ENCODE data around the gene TMEM151B. TPM values are rescaled to one million over a fixed set of nuclear protein-coding genes. Genes with fewer than 3 reads are reported as not detected.

Gene TMEM151B
- total and polyA plus RNA-seq, 2 of the 4 experiments (the other 2 are of a cell fraction), result not detected

DNA sequence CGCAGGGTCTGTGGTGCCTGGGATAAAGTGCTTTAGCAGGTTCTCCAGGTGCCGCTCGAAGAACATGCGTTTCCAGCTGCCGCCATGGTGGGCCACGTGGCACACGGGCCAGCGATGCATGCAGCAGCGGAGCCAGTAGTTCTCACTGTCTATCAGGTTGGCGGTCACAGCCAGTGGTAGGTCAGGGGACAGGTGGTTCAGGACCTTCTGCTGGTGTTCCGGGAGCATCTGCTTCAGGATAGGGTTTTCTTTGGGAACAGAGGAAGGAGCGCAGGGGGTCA lies 16.0 kb downstream of the TMEM151B start:
- Histone ChIP-seq H3K9me3 (ENCODE audit: control insufficient read depth, insufficient read depth, low read length) (no peaks in the 10 kb centered on the region), H3K9me1 (ENCODE audit: insufficient read depth, low read length) (no peaks in the 10 kb centered on the region), H2AK9ac (replicated peaks; ENCODE audit: low read depth, low read length, poor library complexity) (no peak overlapping the region), H3K14ac (replicated peaks; ENCODE audit: low read depth, low read length) (no peak overlapping the region), H2BK5ac (ENCODE audit: low read depth, low read length, poor library complexity, severe bottlenecking) (no peak overlapping the region), H2BK120ac (ENCODE audit: low read depth, low read length) (no peak overlapping the region), H3K4ac (ENCODE audit: low read depth, low read length) (no peak overlapping the region), H2AK5ac (ENCODE audit: low read depth, low read length) (no peak overlapping the region), H3K23ac (ENCODE audit: low read depth, low read length) (no peak overlapping the region), H2BK15ac (ENCODE audit: low read depth, low read length) (no peak overlapping the region), H3K4me1 (ENCODE audit: control insufficient read depth, insufficient read depth, low read length) (no peaks in the 10 kb centered on the region), H3K4me2 (ENCODE audit: low read depth, low read length) (no peak overlapping the region), H4K5ac (ENCODE audit: low read depth, low read length) (no peak overlapping the region), H4K8ac (ENCODE audit: low read depth in 2 of 2, low read length in 2 of 2) (no peak overlapping the region), H3K36me3 (ENCODE audit: control insufficient read depth, insufficient read depth, low read length) (no peaks in the 10 kb centered on the region), H2BK20ac (ENCODE audit: low read depth, low read length) (no peak overlapping the region), H3K27ac (ENCODE audit: insufficient read depth, low read length) (no peak overlapping the region), H3K79me1 (ENCODE audit: low read depth in 1 of 2, low read length in 2 of 2) (no peaks in the 10 kb centered on the region), H4K91ac (ENCODE audit: insufficient read depth, low read depth, low read length) (no peak overlapping the region), H2AFZ (replicated peaks; ENCODE audit: low read length, poor library complexity) (no peak overlapping the region), H3K18ac (ENCODE audit: low read depth, low read length) (no peak overlapping the region), H3K56ac (ENCODE audit: extremely low read depth, insufficient read depth, low read length) (no peak overlapping the region), H3K4me3 (ENCODE audit: insufficient read depth, low read depth, low read length) (no peak overlapping the region), H4K20me1 (ENCODE audit: insufficient read depth, low read length) (no peaks in the 10 kb centered on the region; the same call in 1 of the 2 replicates), H3K27me3 (ENCODE audit: control insufficient read depth, insufficient read depth, low read length) (peaks cover 40% of the 10 kb centered on the region), H3K9ac (ENCODE audit: low read depth, low read length) (no peak overlapping the region)
- in situ Hi-C loops (cut with MboI; ENCODE audit: low sequenced_read_pairs), result no loop called here
- no TSS peak for BruUV-seq (replicated peaks)
- 82% methylated on average over 6 of the region's 12 CpGs; no CpG with 5 or more reads in 1 of the 2 experiments for WGBS, 2 experiments (ENCODE audit: extremely low coverage in 2 of 2, insufficient read length in 1 of 2)
- ChIA-PET CTCF (no interaction called here), POLR2A (ENCODE audit: unreplicated experiment) (no interaction called here)
- no peak for ATAC-seq (ENCODE audit: low read depth)
- dilution Hi-C loops (cut with HindIII; ENCODE audit: low sequenced_read_pairs, unreplicated experiment), result no loop called here
- intact Hi-C loops (cut with micrococcal nuclease), result no loop called here
- DNase-seq, result no peak
- TF ChIP-seq, protein P1, sequence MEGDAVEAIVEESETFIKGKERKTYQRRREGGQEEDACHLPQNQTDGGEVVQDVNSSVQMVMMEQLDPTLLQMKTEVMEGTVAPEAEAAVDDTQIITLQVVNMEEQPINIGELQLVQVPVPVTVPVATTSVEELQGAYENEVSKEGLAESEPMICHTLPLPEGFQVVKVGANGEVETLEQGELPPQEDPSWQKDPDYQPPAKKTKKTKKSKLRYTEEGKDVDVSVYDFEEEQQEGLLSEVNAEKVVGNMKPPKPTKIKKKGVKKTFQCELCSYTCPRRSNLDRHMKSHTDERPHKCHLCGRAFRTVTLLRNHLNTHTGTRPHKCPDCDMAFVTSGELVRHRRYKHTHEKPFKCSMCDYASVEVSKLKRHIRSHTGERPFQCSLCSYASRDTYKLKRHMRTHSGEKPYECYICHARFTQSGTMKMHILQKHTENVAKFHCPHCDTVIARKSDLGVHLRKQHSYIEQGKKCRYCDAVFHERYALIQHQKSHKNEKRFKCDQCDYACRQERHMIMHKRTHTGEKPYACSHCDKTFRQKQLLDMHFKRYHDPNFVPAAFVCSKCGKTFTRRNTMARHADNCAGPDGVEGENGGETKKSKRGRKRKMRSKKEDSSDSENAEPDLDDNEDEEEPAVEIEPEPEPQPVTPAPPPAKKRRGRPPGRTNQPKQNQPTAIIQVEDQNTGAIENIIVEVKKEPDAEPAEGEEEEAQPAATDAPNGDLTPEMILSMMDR (conservative IDR thresholded peaks at IDR 0.05; ENCODE audit: low read depth, low read length), result no peak
- TF ChIP-seq, protein P2, sequence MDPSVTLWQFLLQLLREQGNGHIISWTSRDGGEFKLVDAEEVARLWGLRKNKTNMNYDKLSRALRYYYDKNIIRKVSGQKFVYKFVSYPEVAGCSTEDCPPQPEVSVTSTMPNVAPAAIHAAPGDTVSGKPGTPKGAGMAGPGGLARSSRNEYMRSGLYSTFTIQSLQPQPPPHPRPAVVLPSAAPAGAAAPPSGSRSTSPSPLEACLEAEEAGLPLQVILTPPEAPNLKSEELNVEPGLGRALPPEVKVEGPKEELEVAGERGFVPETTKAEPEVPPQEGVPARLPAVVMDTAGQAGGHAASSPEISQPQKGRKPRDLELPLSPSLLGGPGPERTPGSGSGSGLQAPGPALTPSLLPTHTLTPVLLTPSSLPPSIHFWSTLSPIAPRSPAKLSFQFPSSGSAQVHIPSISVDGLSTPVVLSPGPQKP (IDR thresholded peaks at IDR 0.05; ENCODE audit: borderline replicate concordance, low read depth, low read length), result no peak
- TF ChIP-seq BHLHE40 (IDR thresholded peaks at IDR 0.05; ENCODE audit: low read depth, low read length), result no peak
- no peak for TF ChIP-seq RFX5 (IDR thresholded peaks at IDR 0.05; ENCODE audit: low read depth, low read length)
- no peak for TF ChIP-seq RAD21 (IDR thresholded peaks at IDR 0.05; ENCODE audit: low read length)
- no peak for TF ChIP-seq POLR2A (IDR thresholded peaks at IDR 0.05; ENCODE audit: low read depth, low read length)
- no peak for TF ChIP-seq SMC3 (IDR thresholded peaks at IDR 0.05; ENCODE audit: low read depth, low read length)
- TF ChIP-seq MAZ (IDR thresholded peaks at IDR 0.05; ENCODE audit: borderline replicate concordance, low read depth, low read length), result no peak
- no peak for TF ChIP-seq NFE2L2 (IDR thresholded peaks at IDR 0.05; ENCODE audit: low read depth, low read length)
- TF ChIP-seq, protein P3, sequence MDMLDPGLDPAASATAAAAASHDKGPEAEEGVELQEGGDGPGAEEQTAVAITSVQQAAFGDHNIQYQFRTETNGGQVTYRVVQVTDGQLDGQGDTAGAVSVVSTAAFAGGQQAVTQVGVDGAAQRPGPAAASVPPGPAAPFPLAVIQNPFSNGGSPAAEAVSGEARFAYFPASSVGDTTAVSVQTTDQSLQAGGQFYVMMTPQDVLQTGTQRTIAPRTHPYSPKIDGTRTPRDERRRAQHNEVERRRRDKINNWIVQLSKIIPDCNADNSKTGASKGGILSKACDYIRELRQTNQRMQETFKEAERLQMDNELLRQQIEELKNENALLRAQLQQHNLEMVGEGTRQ (IDR thresholded peaks at IDR 0.05; ENCODE audit: low read depth, low read length), result no peak
- no peak for TF ChIP-seq CEBPB (IDR thresholded peaks at IDR 0.05; ENCODE audit: low read depth, low read length)
- no peak for TF ChIP-seq RCOR1 (IDR thresholded peaks at IDR 0.05; ENCODE audit: insufficient replicate concordance, low read length)
- TF ChIP-seq MAFK (IDR thresholded peaks at IDR 0.05; ENCODE audit: low read depth, low read length), result no peak
- TF ChIP-seq CHD1 (IDR thresholded peaks at IDR 0.05; ENCODE audit: low read depth, low read length), result no peak
- no peak for TF ChIP-seq MXI1 (IDR thresholded peaks at IDR 0.05; ENCODE audit: borderline replicate concordance, low read depth, low read length)
- TF ChIP-seq FOS (IDR thresholded peaks at IDR 0.05; ENCODE audit: low read depth, low read length), result no peak
